ENCODE results near the gene CCR7.

The CCR7 gene

GRCh38 chr17:40565769-40566409, 617 bp upstream of the CCR7 start:
- intact Hi-C loops (cut with DNase I), result no loop called here
- DNase-seq, result no peak

GRCh38 chr17:40564195-40564882, 933 bp downstream of the CCR7 start:
- intact Hi-C loops (cut with DNase I), result no loop called here

GRCh38 chr17:40563220-40564052, 1.8 kb downstream of the CCR7 start:
- peak in 1 of 42 donors; percentile 18 for DNase-seq
- intact Hi-C loops (cut with DNase I), result no loop called here

More at GRCh38 chr17:40564195-40564882, 933 bp downstream of the CCR7 start:
- no peak for DNase-seq

GRCh38 chr17:40562838-40563219, 2.4 kb downstream of the CCR7 start:
- intact Hi-C loops (cut with DNase I), result no loop called here
- DNase-seq, result no peak

GRCh38 chr17:40561871-40562611, 3.2 kb downstream of the CCR7 start:
- DNase-seq, result peak in 1 of 42 donors; percentile 12
- intact Hi-C loops (cut with DNase I), result loop anchor here (2.0 kb wide), 1 partner anchor 203 kb away; no protein-coding TSS in a partner anchor

GRCh38 chr17:40561294-40561870, 3.9 kb downstream of the CCR7 start:
- intact Hi-C loops (cut with DNase I), result loop anchor here (2.0 kb wide), 1 partner anchor 203 kb away; no protein-coding TSS in a partner anchor
- DNase-seq, result peak in 2 of 42 donors; percentile 19 to 28

- peak in 6 of 42 donors; percentile 5 to 38 (median 29) for DNase-seq
- intact Hi-C loops (cut with DNase I), result loop anchor here (2.0 kb wide), 1 partner anchor 202 kb away; no protein-coding TSS in a partner anchor
Measured at GRCh38 chr17:40560592-40561293, 4.5 kb downstream of the CCR7 start.

GRCh38 chr17:40559954-40560591, 5.2 kb downstream of the CCR7 start:
- intact Hi-C loops (cut with DNase I), result loop anchor here (2.0 to 10.0 kb wide), 2 partner anchors 201 to 255 kb away; partner anchors contain the start of gene RARA

GRCh38 chr17:40559564-40559916, 5.7 kb downstream of the CCR7 start:
- DNase-seq, result peak in 4 of 42 donors; percentile 10 to 25 (median 16)
- intact Hi-C loops (cut with DNase I), result loop anchor here (10.0 kb wide), 1 partner anchor 255 kb away; the partner anchor contains the start of gene RARA

More at GRCh38 chr17:40559954-40560591, 5.2 kb downstream of the CCR7 start:
- peak; percentile 76 to 96 (median 90) for DNase-seq

GRCh38 chr17:40558890-40559563, 6.2 kb downstream of the CCR7 start:
- intact Hi-C loops (cut with DNase I), result loop anchor here (10.0 kb wide), 1 partner anchor 254 kb away; the partner anchor contains the start of gene RARA
- peak in 6 of 42 donors; percentile 3 to 38 (median 22) for DNase-seq

- DNase-seq, result peak in 5 of 42 donors; percentile 1 to 34 (median 23)
- intact Hi-C loops (cut with DNase I), result loop anchor here (10.0 kb wide), 1 partner anchor 254 kb away; the partner anchor contains the start of gene RARA
Measured at GRCh38 chr17:40558300-40558889, 6.9 kb downstream of the CCR7 start.

- intact Hi-C loops (cut with DNase I), result loop anchor here (10.0 kb wide), 1 partner anchor 253 kb away; the partner anchor contains the start of gene RARA
- peak in 6 of 42 donors; percentile 4 to 33 (median 28) for DNase-seq
Measured at GRCh38 chr17:40557531-40558299, 7.6 kb downstream of the CCR7 start.

GRCh38 chr17:40556884-40557414, 8.3 kb downstream of the CCR7 start:
- intact Hi-C loops (cut with DNase I), result loop anchor here (10.0 kb wide), 1 partner anchor 252 kb away; the partner anchor contains the start of gene RARA
- peak in 5 of 42 donors; percentile 13 to 42 (median 38) for DNase-seq

- intact Hi-C loops (cut with DNase I), result loop anchor here (10.0 kb wide), 1 partner anchor 251 kb away; the partner anchor contains the start of gene RARA
- DNase-seq, result peak in 4 of 42 donors; percentile 8 to 22 (median 14)
Measured at GRCh38 chr17:40556198-40556661, 9.0 kb downstream of the CCR7 start.

Measured in head of caudate nucleus (tissue), 42 donors.